ENCODE data around the gene NDE1.

The NDE1 gene

GRCh38 chr16:15770107-15770506, 120.1 kb downstream of the NDE1 start:
- DNase-seq (ENCODE audit: low read depth) = no peak

DNA sequence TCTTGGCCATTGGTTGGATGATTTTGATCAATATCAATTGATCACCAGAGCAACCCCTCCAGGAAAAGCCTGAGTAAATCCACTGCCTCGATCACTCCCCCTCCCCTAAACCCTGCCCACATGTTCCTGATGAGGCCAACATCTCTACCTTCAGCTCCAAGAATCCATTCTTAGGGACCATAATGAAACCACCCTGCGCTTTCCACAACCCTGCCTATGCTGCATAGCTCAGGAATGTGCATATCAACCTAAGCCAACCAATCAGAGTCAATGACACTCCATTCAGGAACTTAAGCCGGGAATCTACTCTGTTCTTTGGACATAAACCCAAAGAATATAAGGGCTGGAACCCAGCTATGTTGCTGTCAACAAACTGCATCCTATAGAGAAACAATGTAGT, 120.5 kb downstream of the NDE1 start:
- no peak for DNase-seq (ENCODE audit: low read depth)

- no peak for DNase-seq (ENCODE audit: low read depth)
Observed at GRCh38 chr16:15771694-15772093, 121.6 kb downstream of the NDE1 start.

GRCh38 chr16:15772579-15773293, 122.7 kb downstream of the NDE1 start:
- DNase-seq (ENCODE audit: low read depth) = no peak

- no peak for DNase-seq (ENCODE audit: low read depth)
Observed at GRCh38 chr16:15773968-15774367, 123.9 kb downstream of the NDE1 start.

DNA sequence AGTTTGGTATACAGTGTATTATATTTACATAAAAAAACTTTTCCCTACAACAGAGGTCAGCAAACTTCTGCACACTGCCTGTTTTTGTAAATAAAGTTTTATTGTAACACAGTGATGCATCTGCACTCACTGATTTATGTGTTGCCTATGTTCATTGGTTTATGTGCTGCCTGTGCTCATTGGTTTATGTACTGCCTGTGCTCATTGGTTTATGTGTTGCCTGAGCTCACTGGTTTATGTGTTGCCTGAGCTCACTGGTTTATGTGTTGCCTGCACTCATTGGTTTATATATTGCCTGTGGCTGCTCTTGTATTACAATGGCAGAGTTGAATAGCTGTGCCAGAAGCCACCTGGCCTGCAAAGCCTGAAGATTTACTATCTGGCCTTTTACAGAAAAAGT, 125.2 kb downstream of the NDE1 start:
- no peak for DNase-seq (ENCODE audit: low read depth)

DNA sequence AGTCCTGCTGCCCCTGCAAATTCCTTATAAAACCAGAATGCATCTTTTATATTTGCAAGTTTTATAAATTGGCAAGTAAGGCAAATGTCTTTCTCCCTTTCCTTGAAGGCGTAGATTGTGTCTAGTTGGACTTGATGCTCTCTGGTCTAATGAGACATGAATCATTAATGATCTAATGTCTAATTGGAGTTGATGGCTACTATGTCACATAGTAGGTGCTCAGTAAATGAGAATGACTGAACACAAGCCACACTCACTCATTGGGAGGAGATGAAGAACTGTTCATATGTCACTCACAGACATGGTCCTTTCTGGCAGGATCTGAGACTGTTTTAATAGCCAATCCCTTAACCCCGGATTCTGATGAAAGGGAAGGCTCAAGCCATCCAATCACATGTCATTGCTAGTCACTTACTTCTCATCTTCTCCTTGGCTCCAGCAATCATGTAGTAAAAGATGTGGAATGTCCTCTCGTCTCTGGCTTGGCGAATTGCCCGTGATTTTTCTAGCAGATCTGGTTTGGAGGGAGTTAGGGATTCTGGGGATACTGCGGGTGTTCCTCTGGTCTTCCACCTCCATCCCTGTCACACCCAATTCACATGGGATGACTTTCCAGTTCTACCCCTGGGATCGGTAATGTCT, 125.7 kb downstream of the NDE1 start:
- DNase-seq (ENCODE audit: low read depth) = no peak

All from stromal cell of bone marrow (primary cell).